ENCODE measurements around the gene PODXL2.

GRCh38 chr3:127646501-127647046 is 17.6 kb downstream of the PODXL2 start:
- TF ChIP-seq GATA2 (IDR thresholded peaks at IDR 0.05; ENCODE audit: low read depth, low read length) (no peak), GATA3 (IDR thresholded peaks at IDR 0.05; ENCODE audit: low read depth, low read length) (no peak)

All from SH-SY5Y (cell line).